Keratinocyte (primary cell): ENCODE data around the gene SEC61G. TPM values are rescaled to one million over a fixed set of nuclear protein-coding genes. Genes with fewer than 3 reads are reported as not detected.

Source experiments
- DNase-seq: peaks from one replicate; pipeline ENCODE4 v3.0.0-alpha.2; 2011; ENCODE audit warnings: low read depth, missing footprints, low spot score
- FAIRE-seq: peaks from 2 replicates; lab custom pipeline; 2011; peaks lifted over from hg19 to GRCh38; lab: Jason Lieb, UNC
- H2AFZ ChIP-seq: 2 replicates; pipeline ENCODE4 v1.6.0; 2012; ENCODE audit warnings: low read length, control low read depth, inconsistent platforms; ENCODE audit not compliant: control insufficient read depth
- H3K27ac ChIP-seq: 2 replicates; pipeline ENCODE4 v1.5.1; 2011; ENCODE audit warnings: low read length; ENCODE audit not compliant: control insufficient read depth, insufficient read depth
- H3K27me3 ChIP-seq: 3 replicates; pipeline ENCODE4 v1.6.0; 2011; ENCODE audit warnings: low read length; ENCODE audit not compliant: control insufficient read depth, insufficient read depth; ENCODE audit errors: extremely low read depth
- H3K36me3 ChIP-seq, 2 experiments: 2 replicates in 1 of 2; 3 replicates in 1 of 2; pipeline ENCODE4 v1.5.1; 2011; ENCODE audit warnings: low read length in 2 of 2, mild to moderate bottlenecking in 1 of 2; ENCODE audit not compliant: control insufficient read depth in 2 of 2, insufficient read depth in 2 of 2; ENCODE audit errors: extremely low read depth in 1 of 2
- H3K4me1 ChIP-seq: 3 replicates; pipeline ENCODE4 v1.5.1; 2011; ENCODE audit warnings: low read length; ENCODE audit not compliant: control insufficient read depth, insufficient read depth; ENCODE audit errors: extremely low read depth
- H3K4me2 ChIP-seq: 3 replicates; pipeline ENCODE4 v1.6.0; 2011; ENCODE audit warnings: low read depth, low read length; ENCODE audit not compliant: control insufficient read depth, insufficient read depth; ENCODE audit errors: extremely low read depth
- H3K4me3 ChIP-seq, 3 experiments: fragments of 200-600 bp in 1 of 3; sonication (generic) in 1 of 3; 2 replicates in 2 of 3; 3 replicates in 1 of 3; pipeline ENCODE4 v1.5.1; 2011 to 2016; ENCODE audit warnings: low read length in 3 of 3, mild to moderate bottlenecking in 3 of 3, control low read depth in 2 of 3, inconsistent platforms in 1 of 3, low read depth in 1 of 3, mixed read lengths in 1 of 3, mixed run types in 1 of 3, moderate library complexity in 1 of 3; ENCODE audit not compliant: control insufficient read depth in 2 of 3, insufficient read depth in 2 of 3; ENCODE audit errors: extremely low read depth in 1 of 3
- H3K79me2 ChIP-seq: 2 replicates; pipeline ENCODE4 v1.6.0; 2012; ENCODE audit warnings: low read length; ENCODE audit not compliant: control insufficient read depth, insufficient read depth
- H3K9ac ChIP-seq: 3 replicates; pipeline ENCODE4 v1.6.0; 2011; ENCODE audit warnings: low read length; ENCODE audit not compliant: control insufficient read depth, insufficient read depth; ENCODE audit errors: extremely low read depth
- H3K9me1 ChIP-seq: 3 replicates; pipeline ENCODE4 v1.6.0; 2011; ENCODE audit warnings: low read length; ENCODE audit not compliant: control insufficient read depth, insufficient read depth; ENCODE audit errors: extremely low read depth
- H3K9me3 ChIP-seq: 2 replicates; pipeline ENCODE4 v1.5.1; 2012; ENCODE audit warnings: low read depth, low read length; ENCODE audit not compliant: control insufficient read depth
- H4K20me1 ChIP-seq: 3 replicates; pipeline ENCODE4 v1.6.0; 2011; ENCODE audit warnings: low read length; ENCODE audit not compliant: control insufficient read depth, insufficient read depth; ENCODE audit errors: extremely low read depth
- EZH2 ChIP-seq: IDR thresholded peaks from one replicate; pipeline ENCODE4 v1.6.1; 2012; ENCODE audit warnings: inconsistent platforms, mild to moderate bottlenecking, low read length, moderate library complexity
- dilution Hi-C: fragments of 300-500 bp; cut with MboI; formaldehyde crosslinking; loops from one replicate; pipeline ENCODE4 v1.7.0; 2020; ENCODE audit warnings: low sequenced_read_pairs; ENCODE audit not compliant: extremely low pct_ligation_motif_present
- polyA plus RNA-seq, 5 experiments: library from polyadenylated mRNA; depleted of rRNA in 3 of 5; stranded (reverse) in 3 of 5; stranded (forward) in 1 of 5; unstranded in 1 of 5; fragments of >200 nt; gene quantifications; 1 replicate in 1 of 5; 2 replicates in 3 of 5; 3 replicates in 1 of 5; pipeline versions ENCODE4 v1.2.1 to v1.2.3, GENCODE V29; 2011 to 2012; ENCODE audit warnings: missing spikeins in 2 of 5, low read depth in 1 of 5, low replicate concordance in 1 of 5
- TF ChIP-seq, protein P1 (sequence below), 3 experiments: IDR thresholded peaks in 1 of 3; conservative IDR thresholded peaks in 1 of 3; optimal IDR thresholded peaks in 1 of 3; 2 replicates in 2 of 3; 3 replicates in 1 of 3; pipeline versions ENCODE3 to v1.5.1; 2011; ENCODE audit warnings: low read length in 3 of 3, mild to moderate bottlenecking in 3 of 3, moderate library complexity in 2 of 3, control low read depth in 1 of 3, inconsistent platforms in 1 of 3; ENCODE audit not compliant: insufficient read depth in 2 of 3; ENCODE audit errors: extremely low read depth in 1 of 3

SEC61G gene
- polyA plus RNA-seq, 1 donor (not counting 4 experiments of a cell fraction or from before 2014, with no cell fraction given): 191 TPM

DNA sequence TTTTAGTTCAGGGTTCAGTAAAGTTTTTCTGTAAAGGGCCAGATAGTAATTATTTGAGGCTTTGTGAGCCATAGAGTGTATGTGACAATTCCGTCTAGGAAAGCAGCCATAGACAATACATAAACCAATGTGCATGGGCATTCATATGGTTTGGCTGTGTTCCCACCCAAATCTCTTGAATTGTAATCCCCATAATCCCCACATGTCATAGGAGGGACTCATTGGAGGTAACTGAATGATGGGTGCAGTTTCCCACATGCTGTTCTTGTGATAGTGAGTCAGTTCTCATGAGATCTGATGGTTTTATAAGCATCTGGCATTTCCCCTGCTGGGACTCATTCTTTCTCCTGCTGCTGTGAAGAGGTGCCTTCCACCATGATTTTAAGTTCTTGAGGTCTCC is 29.9 kb downstream of the SEC61G start:
- H3K9ac ChIP-seq: no peak overlapping the region
- H3K9me1 ChIP-seq: no peaks in the 10 kb centered on the region
- no peak for DNase-seq
- dilution Hi-C loops: no loop called here
- H3K4me2 ChIP-seq: no peak overlapping the region
- H4K20me1 ChIP-seq: no peaks in the 10 kb centered on the region
- H3K36me3 ChIP-seq: no peaks in the 10 kb centered on the region
- H3K27ac ChIP-seq: no peak overlapping the region
- H3K4me1 ChIP-seq: no peaks in the 10 kb centered on the region
- peaks cover 6% of the 10 kb centered on the region for H3K27me3 ChIP-seq
- no peaks in the 10 kb centered on the region for H3K79me2 ChIP-seq
- H3K9me3 ChIP-seq: no peaks in the 10 kb centered on the region
- TF ChIP-seq EZH2: no peak
- TF ChIP-seq, protein P1, sequence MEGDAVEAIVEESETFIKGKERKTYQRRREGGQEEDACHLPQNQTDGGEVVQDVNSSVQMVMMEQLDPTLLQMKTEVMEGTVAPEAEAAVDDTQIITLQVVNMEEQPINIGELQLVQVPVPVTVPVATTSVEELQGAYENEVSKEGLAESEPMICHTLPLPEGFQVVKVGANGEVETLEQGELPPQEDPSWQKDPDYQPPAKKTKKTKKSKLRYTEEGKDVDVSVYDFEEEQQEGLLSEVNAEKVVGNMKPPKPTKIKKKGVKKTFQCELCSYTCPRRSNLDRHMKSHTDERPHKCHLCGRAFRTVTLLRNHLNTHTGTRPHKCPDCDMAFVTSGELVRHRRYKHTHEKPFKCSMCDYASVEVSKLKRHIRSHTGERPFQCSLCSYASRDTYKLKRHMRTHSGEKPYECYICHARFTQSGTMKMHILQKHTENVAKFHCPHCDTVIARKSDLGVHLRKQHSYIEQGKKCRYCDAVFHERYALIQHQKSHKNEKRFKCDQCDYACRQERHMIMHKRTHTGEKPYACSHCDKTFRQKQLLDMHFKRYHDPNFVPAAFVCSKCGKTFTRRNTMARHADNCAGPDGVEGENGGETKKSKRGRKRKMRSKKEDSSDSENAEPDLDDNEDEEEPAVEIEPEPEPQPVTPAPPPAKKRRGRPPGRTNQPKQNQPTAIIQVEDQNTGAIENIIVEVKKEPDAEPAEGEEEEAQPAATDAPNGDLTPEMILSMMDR (optimal IDR thresholded peaks at IDR 0.05 in 1 of 3, IDR thresholded peaks at IDR 0.05 in 1 of 3, conservative IDR thresholded peaks at IDR 0.05 in 1 of 3; ENCODE audit: extremely low read depth in 1 of 3, insufficient read depth in 2 of 3, low read length in 3 of 3): no peak
- H2AFZ ChIP-seq: no peak overlapping the region
- H3K4me3 ChIP-seq: no peak overlapping the region
- FAIRE-seq: no peak

DNA sequence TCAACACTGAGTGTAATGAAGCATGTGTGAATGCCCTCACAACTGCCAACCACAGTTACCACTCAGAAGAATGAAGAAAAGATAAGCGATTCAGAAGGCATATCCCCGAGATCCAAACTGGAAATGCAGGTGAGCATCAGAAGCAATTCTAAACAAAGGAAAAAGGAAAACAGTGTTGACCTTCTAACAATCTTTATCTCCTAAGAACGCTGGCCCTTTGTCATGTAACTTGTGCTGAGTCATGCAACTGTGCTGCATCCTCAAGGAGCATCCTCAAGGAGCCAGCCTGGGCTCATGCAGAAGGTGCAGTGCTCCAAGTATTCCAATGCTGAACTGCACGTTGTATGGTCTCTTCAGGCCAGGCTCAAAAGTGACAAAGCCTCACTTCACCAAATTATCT is 30.6 kb downstream of the SEC61G start:
- Histone ChIP-seq H3K27me3 (peaks cover 6% of the 10 kb centered on the region), H3K4me3 (no peak overlapping the region), H3K4me1 (no peaks in the 10 kb centered on the region), H3K36me3 (no peaks in the 10 kb centered on the region), H2AFZ (no peak overlapping the region), H3K9ac (no peak overlapping the region), H3K27ac (no peak overlapping the region), H3K9me3 (no peaks in the 10 kb centered on the region), H4K20me1 (no peaks in the 10 kb centered on the region), H3K4me2 (no peak overlapping the region), H3K79me2 (no peaks in the 10 kb centered on the region), H3K9me1 (no peaks in the 10 kb centered on the region)
- TF ChIP-seq, protein P1 (optimal IDR thresholded peaks at IDR 0.05 in 1 of 3, IDR thresholded peaks at IDR 0.05 in 1 of 3, conservative IDR thresholded peaks at IDR 0.05 in 1 of 3; ENCODE audit: extremely low read depth in 1 of 3, insufficient read depth in 2 of 3, low read length in 3 of 3): no peak
- no peak for TF ChIP-seq EZH2
- no peak for DNase-seq
- dilution Hi-C loops: no loop called here
- no peak for FAIRE-seq
